Parathyroid adenoma (tissue), 2 donors: ENCODE measurements around the gene LRRK1.

Source experiments
- H2AFZ ChIP-seq: fragments of 300-600 bp; sonication (generic); one replicate; pipeline ENCODE4 v1.7.0; 2017; ENCODE audit warnings: antibody characterized with exemption, mild to moderate bottlenecking
- H3K27ac ChIP-seq: fragments of 300-600 bp; sonication (generic); one replicate; pipeline ENCODE4 v1.7.0; 2017
- H3K27me3 ChIP-seq: fragments of 300-600 bp; sonication (generic); one replicate; pipeline ENCODE4 v1.7.0; 2017; ENCODE audit warnings: low read length; ENCODE audit not compliant: control insufficient read depth, insufficient read depth
- H3K36me3 ChIP-seq: fragments of 300-600 bp; sonication (generic); one replicate; pipeline ENCODE4 v1.7.0; 2017; ENCODE audit warnings: low read length; ENCODE audit not compliant: control insufficient read depth, insufficient read depth
- H3K4me1 ChIP-seq: fragments of 300-600 bp; sonication (generic); one replicate; pipeline ENCODE4 v1.7.0; 2017; ENCODE audit warnings: control low read depth
- H3K4me2 ChIP-seq: fragments of 300-600 bp; sonication (generic); one replicate; pipeline ENCODE4 v1.7.0; 2017; ENCODE audit warnings: low read length
- H3K4me3 ChIP-seq: fragments of 300-600 bp; sonication (generic); one replicate; pipeline ENCODE4 v1.7.0; 2017; ENCODE audit warnings: low read depth, low read length
- H3K79me2 ChIP-seq: fragments of 300-600 bp; sonication (generic); one replicate; pipeline ENCODE4 v1.7.0; 2017; ENCODE audit warnings: control low read depth
- H3K9ac ChIP-seq: fragments of 300-600 bp; sonication (generic); one replicate; pipeline ENCODE4 v1.7.0; 2017; ENCODE audit warnings: mild to moderate bottlenecking
- H3K9me3 ChIP-seq: fragments of 300-600 bp; sonication (generic); one replicate; pipeline ENCODE4 v1.7.0; 2017; ENCODE audit warnings: low read length; ENCODE audit not compliant: control insufficient read depth
- TF ChIP-seq, protein P1 (sequence below): fragments of 300-600 bp; sonication (generic); IDR thresholded peaks from one replicate; pipeline ENCODE4 v1.7.0; 2017; ENCODE audit warnings: antibody characterized with exemption, mild to moderate bottlenecking
- donor health status: primary hyperparathyroidism.

The LRRK1 gene

GRCh38 chr15:101103598-101103997 is 184.4 kb downstream of the LRRK1 start:
- TF ChIP-seq, protein P1, sequence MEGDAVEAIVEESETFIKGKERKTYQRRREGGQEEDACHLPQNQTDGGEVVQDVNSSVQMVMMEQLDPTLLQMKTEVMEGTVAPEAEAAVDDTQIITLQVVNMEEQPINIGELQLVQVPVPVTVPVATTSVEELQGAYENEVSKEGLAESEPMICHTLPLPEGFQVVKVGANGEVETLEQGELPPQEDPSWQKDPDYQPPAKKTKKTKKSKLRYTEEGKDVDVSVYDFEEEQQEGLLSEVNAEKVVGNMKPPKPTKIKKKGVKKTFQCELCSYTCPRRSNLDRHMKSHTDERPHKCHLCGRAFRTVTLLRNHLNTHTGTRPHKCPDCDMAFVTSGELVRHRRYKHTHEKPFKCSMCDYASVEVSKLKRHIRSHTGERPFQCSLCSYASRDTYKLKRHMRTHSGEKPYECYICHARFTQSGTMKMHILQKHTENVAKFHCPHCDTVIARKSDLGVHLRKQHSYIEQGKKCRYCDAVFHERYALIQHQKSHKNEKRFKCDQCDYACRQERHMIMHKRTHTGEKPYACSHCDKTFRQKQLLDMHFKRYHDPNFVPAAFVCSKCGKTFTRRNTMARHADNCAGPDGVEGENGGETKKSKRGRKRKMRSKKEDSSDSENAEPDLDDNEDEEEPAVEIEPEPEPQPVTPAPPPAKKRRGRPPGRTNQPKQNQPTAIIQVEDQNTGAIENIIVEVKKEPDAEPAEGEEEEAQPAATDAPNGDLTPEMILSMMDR: no peak
- H3K27ac ChIP-seq: no peak overlapping the region

DNA sequence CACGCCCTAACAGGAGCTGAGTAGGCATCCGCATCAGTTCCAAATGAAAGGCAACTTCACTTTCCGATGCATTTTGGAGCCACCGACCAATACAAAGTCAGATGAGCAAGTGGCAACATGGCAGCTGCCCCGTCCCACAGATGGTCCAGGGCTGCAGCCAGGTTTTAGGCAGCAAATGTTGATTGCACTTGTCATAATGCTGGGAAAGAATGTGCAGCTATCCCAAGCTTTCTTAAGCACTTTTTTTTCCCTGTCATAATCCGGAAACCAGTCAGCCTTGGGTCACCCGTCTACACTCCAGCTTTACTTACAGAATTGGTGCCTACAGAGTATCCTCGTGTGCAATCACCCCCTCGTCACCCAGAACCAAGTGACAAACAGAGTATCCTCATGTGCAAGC is 185.0 kb downstream of the LRRK1 start:
- H3K79me2 ChIP-seq: no peaks in the 10 kb centered on the region
- no peaks in the 10 kb centered on the region for H3K4me1 ChIP-seq
- H3K4me2 ChIP-seq: no peak overlapping the region
- no peak overlapping the region for H3K27ac ChIP-seq
- no peaks in the 10 kb centered on the region for H3K9me3 ChIP-seq
- H3K27me3 ChIP-seq: no peaks in the 10 kb centered on the region
- TF ChIP-seq, protein P1: no peak
- H3K36me3 ChIP-seq: no peaks in the 10 kb centered on the region
- H3K4me3 ChIP-seq: no peak overlapping the region
- no peak overlapping the region for H3K9ac ChIP-seq
- no peak overlapping the region for H2AFZ ChIP-seq

More at GRCh38 chr15:101103598-101103997, 184.4 kb downstream of the LRRK1 start:
- Histone ChIP-seq H3K79me2 (no peaks in the 10 kb centered on the region), H3K4me1 (no peaks in the 10 kb centered on the region), H3K36me3 (no peaks in the 10 kb centered on the region), H3K4me3 (no peak overlapping the region), H2AFZ (no peak overlapping the region), H3K4me2 (no peak overlapping the region), H3K9ac (no peak overlapping the region), H3K9me3 (no peaks in the 10 kb centered on the region), H3K27me3 (no peaks in the 10 kb centered on the region)

DNA sequence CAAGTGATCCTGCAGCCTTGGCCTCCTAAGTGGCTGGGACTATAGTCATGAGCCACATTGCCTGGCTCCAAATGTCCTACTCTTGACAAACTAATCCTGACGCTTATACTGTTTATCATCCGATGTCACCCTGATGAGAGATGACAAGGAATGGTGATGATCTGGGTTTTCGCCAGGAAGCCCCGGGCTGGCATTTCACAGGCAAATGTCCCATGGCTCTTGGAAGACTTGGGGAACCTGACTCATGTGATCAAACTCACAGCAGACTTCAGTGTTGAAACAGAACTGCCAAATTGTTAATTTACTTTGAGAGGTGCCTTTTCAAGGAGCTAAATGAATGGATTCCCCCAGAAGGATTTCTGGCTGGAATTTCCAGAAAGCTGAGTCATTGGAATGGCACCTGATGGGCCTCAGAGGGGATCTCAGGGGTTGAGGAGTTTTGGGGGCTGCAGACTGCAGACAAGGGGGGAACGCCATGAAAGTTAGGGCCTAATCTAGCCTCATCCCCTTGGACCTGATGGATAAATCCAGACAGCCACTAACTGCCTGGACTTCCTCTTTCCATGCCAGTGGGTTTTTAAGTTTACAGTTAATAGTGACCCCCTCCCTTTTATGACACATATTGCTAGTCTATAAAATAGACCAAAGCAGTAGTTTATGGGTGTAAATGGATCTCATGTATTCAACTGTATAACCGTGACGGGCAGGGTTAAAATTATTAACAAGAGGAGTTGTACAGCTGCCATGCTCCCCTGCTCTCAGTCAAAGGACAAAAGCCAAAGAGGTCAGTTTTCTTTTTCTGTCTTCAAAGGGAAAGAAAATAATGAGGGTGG is 186.1 kb downstream of the LRRK1 start:
- Histone ChIP-seq H3K9me3 (no peaks in the 10 kb centered on the region), H3K79me2 (no peaks in the 10 kb centered on the region), H3K27me3 (no peaks in the 10 kb centered on the region), H2AFZ (no peak overlapping the region), H3K27ac (no peak overlapping the region), H3K4me1 (no peaks in the 10 kb centered on the region), H3K4me2 (no peak overlapping the region), H3K36me3 (no peaks in the 10 kb centered on the region), H3K9ac (no peak overlapping the region), H3K4me3 (no peak overlapping the region)
- TF ChIP-seq, protein P1: no peak

DNA sequence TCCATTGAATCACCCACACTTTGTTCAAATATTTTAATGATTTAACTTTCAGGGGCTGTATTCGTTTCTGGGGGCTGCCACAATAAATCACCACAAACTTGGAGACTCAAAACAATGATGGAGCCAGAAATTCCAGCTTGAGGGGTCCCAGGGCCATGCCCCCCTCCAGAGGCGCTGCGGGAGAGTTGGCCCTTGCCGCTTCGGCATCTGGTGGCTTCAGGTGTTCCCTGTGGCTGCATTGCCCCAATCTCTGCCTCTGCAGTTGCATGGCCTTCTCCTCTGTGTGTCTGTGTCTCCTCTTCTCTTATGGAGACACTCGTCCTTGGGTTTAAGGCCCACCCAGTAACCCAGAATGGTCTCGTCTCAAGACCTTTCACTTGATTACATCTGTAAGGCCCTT is 187.9 kb downstream of the LRRK1 start:
- TF ChIP-seq, protein P1: no peak
- H3K9me3 ChIP-seq: no peaks in the 10 kb centered on the region
- H3K27ac ChIP-seq: no peak overlapping the region

More for the DNA sequence above, 187.9 kb downstream of the LRRK1 start:
- Histone ChIP-seq H3K4me3 (no peak overlapping the region), H3K27me3 (no peaks in the 10 kb centered on the region), H3K36me3 (no peaks in the 10 kb centered on the region), H3K9ac (no peak overlapping the region), H3K79me2 (no peaks in the 10 kb centered on the region), H3K4me1 (no peaks in the 10 kb centered on the region), H2AFZ (no peak overlapping the region), H3K4me2 (no peak overlapping the region)
